Measurements from ENCODE around the gene POU2AF3.
"Not testable (repeated sequence)": the region's sequence is repeated elsewhere in the genome, so short reads cannot be mapped to it uniquely, and the experiment has no call there.

Gene POU2AF3

GRCh38 chr11:111264646-111265045 is 33.7 kb upstream of the POU2AF3 start:
- H3K27ac ChIP-seq: no peak overlapping the region
- TF ChIP-seq CTCF (conservative IDR thresholded peaks at IDR 0.05) (no peak), ZFX (IDR thresholded peaks at IDR 0.05) (no peak)

- no peak overlapping the region for H3K27ac ChIP-seq
- TF ChIP-seq CTCF (conservative IDR thresholded peaks at IDR 0.05) (no peak), ZFX (IDR thresholded peaks at IDR 0.05) (no peak)
Observed at GRCh38 chr11:111265421-111265820, 32.9 kb upstream of the POU2AF3 start.

GRCh38 chr11:111268303-111268702 is 30.0 kb upstream of the POU2AF3 start:
- not testable (repeated sequence) for H3K27ac ChIP-seq

- no peak overlapping the region for H3K27ac ChIP-seq
- TF ChIP-seq CTCF (conservative IDR thresholded peaks at IDR 0.05) (no peak), ZFX (IDR thresholded peaks at IDR 0.05) (no peak)
Observed at GRCh38 chr11:111269146-111269868, 29.0 kb upstream of the POU2AF3 start.

GRCh38 chr11:111272420-111272819 is 25.9 kb upstream of the POU2AF3 start:
- no peak for TF ChIP-seq ZFX (IDR thresholded peaks at IDR 0.05)

GRCh38 chr11:111282562-111283075 is 15.7 kb upstream of the POU2AF3 start:
- peak overlapping the region; percentile 1; the same call in 1 of the 2 replicates for H3K27ac ChIP-seq
- TF ChIP-seq ZFX (IDR thresholded peaks at IDR 0.05) (no peak), CTCF (conservative IDR thresholded peaks at IDR 0.05) (no peak)

More at GRCh38 chr11:111272420-111272819, 25.9 kb upstream of the POU2AF3 start:
- no peak overlapping the region for H3K27ac ChIP-seq

- no peak overlapping the region for H3K27ac ChIP-seq
- no peak for TF ChIP-seq ZFX (IDR thresholded peaks at IDR 0.05)
- TF ChIP-seq CTCF (conservative IDR thresholded peaks at IDR 0.05): no peak
Observed at GRCh38 chr11:111283945-111284481, 14.3 kb upstream of the POU2AF3 start.

- TF ChIP-seq CTCF (conservative IDR thresholded peaks at IDR 0.05): no peak
- H3K27ac ChIP-seq: no peak overlapping the region
Observed at GRCh38 chr11:111285189-111286091, 12.9 kb upstream of the POU2AF3 start.
